Endothelial cell of umbilical vein (primary cell): ENCODE results near the gene CDIPT. TPM values are rescaled to one million over a fixed set of nuclear protein-coding genes. Genes with fewer than 3 reads are reported as not detected.

Source experiments
- BruUV-seq: library from RNA; stranded (reverse); fragments of 400-500 nt; replicated peaks from 2 replicates; lab custom pipeline; 2021; lab: Mats Ljungman, UMichigan
- CTCF ChIA-PET: fragments of 300-600, 350-600 bp; sonication (Branson Sonifier 250); formaldehyde crosslinking; loops from one replicate; lab custom pipeline; 2021; ENCODE audit warnings: antibody characterized with exemption, inconsistent platforms; lab: Charles Lee
- POLR2A ChIA-PET: fragments of 300-600, 350-600 bp; sonication (Branson Sonifier 250); formaldehyde crosslinking; loops from one replicate; lab custom pipeline; 2021; ENCODE audit warnings: antibody characterized with exemption, inconsistent platforms; lab: Charles Lee
- DNase-seq: peaks from one replicate; pipeline ENCODE4 v3.0.0-alpha.2; 2011; ENCODE audit warnings: low read depth, low spot score
- FAIRE-seq: peaks from 2 replicates; lab custom pipeline; 2011; peaks lifted over from hg19 to GRCh38; lab: Jason Lieb, UNC
- H2AFZ ChIP-seq: 2 replicates; pipeline ENCODE4 v1.6.0; 2012; ENCODE audit warnings: low read depth, low read length, control low read depth, inconsistent platforms
- H3K27ac ChIP-seq: 2 replicates; pipeline ENCODE4 v1.5.1; 2011; ENCODE audit warnings: low read depth, mild to moderate bottlenecking, control low read depth, low read length, moderate library complexity; ENCODE audit not compliant: insufficient read depth
- H3K27me3 ChIP-seq, 2 experiments: 2 replicates each; pipeline versions ENCODE4 v1.6.0 to v1.6.1; 2011; ENCODE audit warnings: low read length in 2 of 2, mixed read lengths in 1 of 2; ENCODE audit not compliant: control insufficient read depth in 2 of 2, insufficient read depth in 2 of 2
- H3K36me3 ChIP-seq, 2 experiments: 2 replicates in 1 of 2; 3 replicates in 1 of 2; pipeline ENCODE4 v1.5.1; 2011; ENCODE audit warnings: low read length in 2 of 2, mild to moderate bottlenecking in 1 of 2, moderate library complexity in 1 of 2; ENCODE audit not compliant: control insufficient read depth in 2 of 2, insufficient read depth in 2 of 2; ENCODE audit errors: extremely low read depth in 1 of 2
- H3K4me1 ChIP-seq: 3 replicates; pipeline ENCODE4 v1.5.1; 2011; ENCODE audit warnings: mild to moderate bottlenecking, low read length; ENCODE audit not compliant: control insufficient read depth, insufficient read depth; ENCODE audit errors: extremely low read depth
- H3K4me2 ChIP-seq: 2 replicates; pipeline ENCODE4 v1.6.1; 2011; ENCODE audit warnings: low read length, control low read depth, mixed read lengths; ENCODE audit not compliant: insufficient read depth
- H3K4me3 ChIP-seq, 3 experiments: fragments of 200-600 bp in 1 of 3; sonication (generic), shearing (Covaris generic) in 1 of 3; replicated peaks in 1 of 3; 2 replicates each; pipeline ENCODE4 v1.5.1; 2011 to 2016; ENCODE audit warnings: control low read depth in 3 of 3, low read length in 3 of 3, mild to moderate bottlenecking in 2 of 3, inconsistent platforms in 1 of 3, low read depth in 1 of 3, moderate library complexity in 1 of 3; ENCODE audit not compliant: insufficient read depth in 1 of 3
- H3K79me2 ChIP-seq: 2 replicates; pipeline ENCODE4 v1.6.0; 2012; ENCODE audit warnings: low read length, inconsistent platforms; ENCODE audit not compliant: control insufficient read depth, insufficient read depth
- H3K9ac ChIP-seq: replicated peaks from 2 replicates; pipeline ENCODE3; 2011; ENCODE audit warnings: low read length, control low read depth; ENCODE audit not compliant: insufficient read depth; ENCODE audit errors: extremely low read depth
- H3K9me1 ChIP-seq: replicated peaks from 3 replicates; pipeline ENCODE4 v1.6.0; 2011; ENCODE audit warnings: mild to moderate bottlenecking, low read length; ENCODE audit not compliant: control insufficient read depth, insufficient read depth; ENCODE audit errors: extremely low read depth
- H3K9me3 ChIP-seq: replicated peaks from 2 replicates; pipeline ENCODE4 v1.5.1; 2012; ENCODE audit warnings: low read length, inconsistent platforms; ENCODE audit not compliant: control insufficient read depth, insufficient read depth
- H4K20me1 ChIP-seq: replicated peaks from 2 replicates; pipeline ENCODE3; 2011; ENCODE audit warnings: mild to moderate bottlenecking, low read length; ENCODE audit not compliant: control insufficient read depth, insufficient read depth; ENCODE audit errors: extremely low read depth
- EZH2 ChIP-seq: IDR thresholded peaks from 2 replicates; pipeline ENCODE4 v1.6.1; 2012; ENCODE audit warnings: borderline replicate concordance, low read depth, mild to moderate bottlenecking, moderate library complexity, low read length, inconsistent platforms; ENCODE audit not compliant: severe bottlenecking
- FOS ChIP-seq: IDR thresholded peaks from 2 replicates; pipeline ENCODE4 v1.6.1; 2011; ENCODE audit warnings: mild to moderate bottlenecking, low read length, moderate library complexity, borderline replicate concordance; ENCODE audit not compliant: insufficient read depth
- GATA2 ChIP-seq: IDR thresholded peaks from 2 replicates; pipeline ENCODE4 v1.7.0; 2011; ENCODE audit warnings: low read depth, mild to moderate bottlenecking, moderate library complexity, mixed read lengths, low read length; ENCODE audit not compliant: insufficient read length, insufficient read depth
- JUN ChIP-seq: IDR thresholded peaks from 2 replicates; pipeline ENCODE4 v1.6.1; 2011; ENCODE audit warnings: borderline replicate concordance, low read depth; ENCODE audit not compliant: insufficient read length, insufficient read depth
- MAX ChIP-seq: IDR thresholded peaks from 2 replicates; pipeline ENCODE4 v1.6.1; 2011; ENCODE audit not compliant: insufficient read depth, insufficient read length
- MYC ChIP-seq: IDR thresholded peaks from one replicate; pipeline ENCODE4 v1.6.1; 2011; ENCODE audit warnings: mild to moderate bottlenecking, low read depth, low read length
- POLR2A ChIP-seq: IDR thresholded peaks from 2 replicates; pipeline ENCODE4 v1.6.1; 2012; ENCODE audit warnings: low read depth, mild to moderate bottlenecking, control low read depth, low read length
- POLR2AphosphoS5 ChIP-seq: IDR thresholded peaks from 2 replicates; pipeline ENCODE4 v1.6.1; 2012; ENCODE audit warnings: low read depth, mild to moderate bottlenecking, control low read depth, low read length, moderate library complexity; ENCODE audit not compliant: insufficient read depth
- dilution Hi-C: fragments of 300-500 bp; cut with MboI; formaldehyde crosslinking; loops from one replicate; pipeline ENCODE4 v1.15.0; 2019; ENCODE audit warnings: low sequenced_read_pairs; ENCODE audit not compliant: extremely low pct_ligation_motif_present
- intact Hi-C: fragments of 100-400 bp; cut with micrococcal nuclease; formaldehyde crosslinking; loops from one replicate; pipeline ENCODE4 v1.10.0; 2022
- polyA plus RNA-seq, 4 experiments: library from polyadenylated mRNA; depleted of rRNA in 3 of 4; stranded (reverse) in 3 of 4; unstranded in 1 of 4; fragments of >200 nt; gene quantifications; 2 replicates each; pipeline versions ENCODE4 v1.2.1 to v1.2.3, GENCODE V29; 2011 to 2012; ENCODE audit warnings: missing spikeins in 1 of 4
- total RNA-seq: library from RNA; stranded (reverse); gene quantifications from 2 replicates; pipeline ENCODE4 v1.2.3, GENCODE V29; 2021
- TF ChIP-seq, protein P1 (sequence below), 2 donors: IDR thresholded peaks; 1 replicate in 1 of 2; 2 replicates in 1 of 2; pipeline ENCODE4 v1.5.1; 2011; ENCODE audit warnings: low read length in 2 of 2, mild to moderate bottlenecking in 2 of 2, moderate library complexity in 2 of 2, control low read depth in 1 of 2, inconsistent platforms in 1 of 2, low read depth in 1 of 2; ENCODE audit not compliant: insufficient read depth in 1 of 2; ENCODE audit errors: extremely low read depth in 1 of 2

The CDIPT gene
- total and polyA plus RNA-seq, 2 donors (not counting 3 experiments of a cell fraction or from before 2014, with no cell fraction given) = 68.7 to 161 TPM

GRCh38 chr16:29868396-29869009 is 5.5 kb upstream of the CDIPT start:
- Histone ChIP-seq H3K27ac (no peak overlapping the region), H4K20me1 (no peaks in the 10 kb centered on the region), H3K9me3 (no peaks in the 10 kb centered on the region), H3K9ac (no peak overlapping the region), H3K27me3 (no peaks in the 10 kb centered on the region), H3K79me2 (no peaks in the 10 kb centered on the region), H3K4me1 (no peaks in the 10 kb centered on the region), H3K36me3 (no peaks in the 10 kb centered on the region), H2AFZ (no peak overlapping the region), H3K4me3 (no peak overlapping the region), H3K4me2 (no peak overlapping the region), H3K9me1 (no peaks in the 10 kb centered on the region)
- ChIA-PET CTCF (interaction anchor here (0.7 to 2.0 kb wide), 5 partner anchors 19 to 52 kb away, joined by 3 to 8 read pairs (median 4); partner anchors contain the start of gene PAGR1), POLR2A (no interaction called here)
- BruUV-seq = no TSS peak
- DNase-seq (no peak), FAIRE-seq (no peak)
- TF ChIP-seq, protein P1, sequence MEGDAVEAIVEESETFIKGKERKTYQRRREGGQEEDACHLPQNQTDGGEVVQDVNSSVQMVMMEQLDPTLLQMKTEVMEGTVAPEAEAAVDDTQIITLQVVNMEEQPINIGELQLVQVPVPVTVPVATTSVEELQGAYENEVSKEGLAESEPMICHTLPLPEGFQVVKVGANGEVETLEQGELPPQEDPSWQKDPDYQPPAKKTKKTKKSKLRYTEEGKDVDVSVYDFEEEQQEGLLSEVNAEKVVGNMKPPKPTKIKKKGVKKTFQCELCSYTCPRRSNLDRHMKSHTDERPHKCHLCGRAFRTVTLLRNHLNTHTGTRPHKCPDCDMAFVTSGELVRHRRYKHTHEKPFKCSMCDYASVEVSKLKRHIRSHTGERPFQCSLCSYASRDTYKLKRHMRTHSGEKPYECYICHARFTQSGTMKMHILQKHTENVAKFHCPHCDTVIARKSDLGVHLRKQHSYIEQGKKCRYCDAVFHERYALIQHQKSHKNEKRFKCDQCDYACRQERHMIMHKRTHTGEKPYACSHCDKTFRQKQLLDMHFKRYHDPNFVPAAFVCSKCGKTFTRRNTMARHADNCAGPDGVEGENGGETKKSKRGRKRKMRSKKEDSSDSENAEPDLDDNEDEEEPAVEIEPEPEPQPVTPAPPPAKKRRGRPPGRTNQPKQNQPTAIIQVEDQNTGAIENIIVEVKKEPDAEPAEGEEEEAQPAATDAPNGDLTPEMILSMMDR (IDR thresholded peaks at IDR 0.05; ENCODE audit: extremely low read depth in 1 of 2, insufficient read depth in 1 of 2, low read depth in 1 of 2, low read length in 2 of 2) = no peak
- TF ChIP-seq JUN (no peak), POLR2A (no peak), POLR2AphosphoS5 (no peak), MYC (no peak), FOS (no peak), GATA2 (no peak), EZH2 (no peak), MAX (no peak)
- intact Hi-C loops = no loop called here
- dilution Hi-C loops = no loop called here
